ENCODE measurements around the gene PARL.

Gene PARL

GRCh38 chr3:183884427-183885296 is at the start of gene PARL:
PARL (minus strand) TSS chr3:183884880; CDS start chr3:183884846, 34 bp downstream.
- peak; percentile 73 for DNase-seq (ENCODE audit: low read depth)

GRCh38 chr3:183933160-183933559 is 48.5 kb upstream of the PARL start:
- no peak for DNase-seq (ENCODE audit: low read depth)
- TF ChIP-seq CTCF (IDR thresholded peaks at IDR 0.05; ENCODE audit: control insufficient read depth, extremely low read depth, insufficient read depth) = no peak
- no peak overlapping the region for H3K4me3 ChIP-seq (ENCODE audit: low read depth, low read length)

More at GRCh38 chr3:183884427-183885296, at the start of gene PARL:
- peak within 1 kb of the TSS; percentile 99 for H3K4me3 ChIP-seq (ENCODE audit: low read depth, low read length)
- TF ChIP-seq CTCF (IDR thresholded peaks at IDR 0.05; ENCODE audit: control insufficient read depth, extremely low read depth, insufficient read depth) = peak; percentile 97

- no peak overlapping the region for H3K4me3 ChIP-seq (ENCODE audit: low read depth, low read length)
- no peak for TF ChIP-seq CTCF (IDR thresholded peaks at IDR 0.05; ENCODE audit: control insufficient read depth, extremely low read depth, insufficient read depth)
- DNase-seq (ENCODE audit: low read depth) = no peak
Measured at GRCh38 chr3:183931881-183932280, 47.2 kb upstream of the PARL start.

- H3K4me3 ChIP-seq (ENCODE audit: low read depth, low read length) = no peak overlapping the region
- no peak for TF ChIP-seq CTCF (IDR thresholded peaks at IDR 0.05; ENCODE audit: control insufficient read depth, extremely low read depth, insufficient read depth)
- DNase-seq (ENCODE audit: low read depth) = no peak
Measured at GRCh38 chr3:183930086-183930485, 45.4 kb upstream of the PARL start.

- no peak overlapping the region for H3K4me3 ChIP-seq (ENCODE audit: low read depth, low read length)
- no peak for DNase-seq (ENCODE audit: low read depth)
- no peak for TF ChIP-seq CTCF (IDR thresholded peaks at IDR 0.05; ENCODE audit: control insufficient read depth, extremely low read depth, insufficient read depth)
Measured at GRCh38 chr3:183927059-183927458, 42.4 kb upstream of the PARL start.

- DNase-seq (ENCODE audit: low read depth) = no peak
- no peak for TF ChIP-seq CTCF (IDR thresholded peaks at IDR 0.05; ENCODE audit: control insufficient read depth, extremely low read depth, insufficient read depth)
- H3K4me3 ChIP-seq (ENCODE audit: low read depth, low read length) = no peak overlapping the region
Measured at GRCh38 chr3:183924956-183925355, 40.3 kb upstream of the PARL start.
